NOMO-1 (cell line): ENCODE data around the gene CUEDC1.

Experiments
- DNase-seq, 2 experiments: peaks; one replicate each; lab custom pipeline; 2025; ENCODE audit not compliant: unreplicated experiment in 2 of 2; lab: John Stamatoyannopoulos, UW

Gene CUEDC1

GRCh38 chr17:57881143-57881542 is 74.1 kb downstream of the CUEDC1 start:
- no peak for DNase-seq

- no peak for DNase-seq
Measured at GRCh38 chr17:57880086-57880456, 75.1 kb downstream of the CUEDC1 start.

GRCh38 chr17:57879437-57880085 is 75.7 kb downstream of the CUEDC1 start:
- no peak for DNase-seq

GRCh38 chr17:57877803-57878377 is 77.3 kb downstream of the CUEDC1 start:
- no peak for DNase-seq

GRCh38 chr17:57876866-57877237 is 78.4 kb downstream of the CUEDC1 start:
- DNase-seq, result no peak

- DNase-seq, result no peak
Measured at GRCh38 chr17:57876023-57876865, 79.0 kb downstream of the CUEDC1 start.

- no peak for DNase-seq
Measured at GRCh38 chr17:57875290-57876022, 79.8 kb downstream of the CUEDC1 start.

GRCh38 chr17:57874434-57875289 is 80.5 kb downstream of the CUEDC1 start:
- no peak for DNase-seq

- no peak for DNase-seq
Measured at GRCh38 chr17:57874058-57874419, 81.2 kb downstream of the CUEDC1 start.

- DNase-seq, result no peak
Measured at GRCh38 chr17:57873261-57874057, 81.8 kb downstream of the CUEDC1 start.

GRCh38 chr17:57872536-57872935 is 82.7 kb downstream of the CUEDC1 start:
- DNase-seq, result peak in 1 of 2 experiments; percentile 26

- DNase-seq, result no peak
Measured at GRCh38 chr17:57871863-57872262, 83.3 kb downstream of the CUEDC1 start.

GRCh38 chr17:57871155-57871554 is 84.1 kb downstream of the CUEDC1 start:
- no peak for DNase-seq

- no peak for DNase-seq
Measured at GRCh38 chr17:57870283-57870635, 85.0 kb downstream of the CUEDC1 start.

- DNase-seq, result no peak
Measured at GRCh38 chr17:57869617-57870282, 85.5 kb downstream of the CUEDC1 start.

GRCh38 chr17:57868910-57869616 is 86.1 kb downstream of the CUEDC1 start:
- DNase-seq, result no peak

GRCh38 chr17:57868007-57868909 is 87.0 kb downstream of the CUEDC1 start:
- DNase-seq, result peak; percentile 93 to 94

GRCh38 chr17:57867126-57867525 is 88.1 kb downstream of the CUEDC1 start:
- no peak for DNase-seq
